ENCODE measurements around the gene TRABD2A. TPM values are rescaled to one million over a fixed set of nuclear protein-coding genes. Genes with fewer than 3 reads are reported as not detected.
"Not testable (repeated sequence)": the region's sequence is repeated elsewhere in the genome, so short reads cannot be mapped to it uniquely, and the experiment has no call there.

Gene TRABD2A
- total RNA-seq, 1 donor from 2014 or later: 0.52 TPM

DNA sequence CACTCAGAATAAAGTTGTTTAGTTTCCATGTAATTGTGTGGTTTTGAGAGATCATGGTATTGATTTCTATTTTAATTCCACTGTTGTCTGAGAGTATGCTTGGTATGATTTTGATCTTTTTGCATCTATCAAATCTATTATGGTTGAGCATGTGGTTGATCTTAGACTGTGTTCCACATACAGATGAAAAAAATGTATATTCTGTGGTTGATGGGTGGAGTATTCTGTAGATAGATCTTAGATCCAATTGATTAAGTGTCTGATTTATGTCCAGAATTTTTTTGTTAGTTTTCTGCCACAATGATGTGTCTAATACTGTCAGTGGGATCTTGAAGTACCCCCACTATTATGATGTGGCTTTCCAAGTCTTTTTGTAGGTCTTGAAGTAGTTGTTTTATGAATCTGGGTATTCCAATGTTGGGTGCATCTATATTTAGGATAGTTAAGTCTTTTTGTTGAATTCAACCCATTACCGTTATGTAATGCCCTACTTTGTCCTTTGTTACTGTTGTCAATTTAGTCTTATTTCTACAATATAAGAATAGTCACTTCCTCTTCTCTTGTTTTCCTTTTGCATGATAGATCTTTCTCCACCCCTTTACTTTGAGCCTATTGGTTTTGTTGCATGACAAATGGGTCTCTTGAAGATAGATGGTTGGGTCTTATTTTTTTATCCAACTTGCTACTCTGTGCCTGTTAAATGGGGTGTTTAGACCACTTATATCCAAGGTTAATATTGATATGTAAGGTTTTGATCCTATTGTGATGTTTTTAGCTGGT, 101.8 kb downstream of the TRABD2A start:
- DNase-seq (ENCODE audit: low spot score): no peak

- no peak for DNase-seq (ENCODE audit: low spot score)
These were observed 104.9 kb downstream of the TRABD2A start for GRCh38 chr2:84776011-84776410.

GRCh38 chr2:84773562-84773961, 107.3 kb downstream of the TRABD2A start:
- not testable (repeated sequence) for DNase-seq (ENCODE audit: low spot score)

Other genes with a start within 250 kb of the TRABD2A start
- gene TMSB10, start 24.6 kb upstream of the TRABD2A start, total RNA-seq: 999 TPM
- gene KCMF1, start 90.1 kb upstream of the TRABD2A start, total RNA-seq: 60.1 TPM

All from mucosa of gallbladder (tissue), 1 donor.